Measurements from ENCODE around the gene GLP1R. TPM values are rescaled to one million over a fixed set of nuclear protein-coding genes. Genes with fewer than 3 reads are reported as not detected.

Gene GLP1R
- total RNA-seq, 1 donor from 2014 or later = not detected

- H3K4me1 Mint-ChIP-seq (ENCODE audit: unreplicated experiment) = no peaks in the 10 kb centered on the region
- peaks cover 4% of the 10 kb centered on the region for H3K27me3 Mint-ChIP-seq (ENCODE audit: unreplicated experiment)
- H3K36me3 Mint-ChIP-seq (ENCODE audit: unreplicated experiment) = no peaks in the 10 kb centered on the region
- H3K9me3 Mint-ChIP-seq (ENCODE audit: unreplicated experiment) = peaks cover 4% of the 10 kb centered on the region
- TF ChIP-seq CTCF (IDR thresholded peaks at IDR 0.05) = no peak
- no peak for DNase-seq (ENCODE audit: extremely low spot score, unreplicated experiment)
- no peak overlapping the region for H3K27ac Mint-ChIP-seq (ENCODE audit: unreplicated experiment)
- H3K4me3 Mint-ChIP-seq (ENCODE audit: unreplicated experiment) = no peak overlapping the region
Measured at GRCh38 chr6:39137245-39137644, 88.7 kb downstream of the GLP1R start.

Other genes with a start within 250 kb of the GLP1R start
- 17.6 and 18.1 TPM in 2 replicates for gene SAYSD1, start 66.4 kb downstream of the GLP1R start, total RNA-seq
- not detected in 2 replicates for gene KCNK5, start 180.7 kb downstream of the GLP1R start, total RNA-seq

All from osteocyte (in vitro differentiated cells).